GM23338 (cell line): Measurements from ENCODE around the gene SFXN5. TPM values are rescaled to one million over a fixed set of nuclear protein-coding genes. Genes with fewer than 3 reads are reported as not detected.

Source experiments
- ATAC-seq: fragments of 200-7000 bp; cut with Tn5 transposase; 3 replicates; pipeline ENCODE4 v1.9.1; 2020
- DNase-seq: peaks from one replicate; pipeline ENCODE4 v3.0.0-alpha.2; 2015; ENCODE audit warnings: low spot score
- H2AFZ ChIP-seq: fragments of 200-600 bp; sonication (generic); 2 replicates; pipeline ENCODE4 v1.8.0; 2016; ENCODE audit warnings: antibody characterized with exemption, mild to moderate bottlenecking, moderate library complexity
- H3F3A ChIP-seq: fragments of 200-600 bp; sonication (generic); replicated peaks from 2 replicates; pipeline ENCODE4 v1.8.0; 2017; ENCODE audit warnings: antibody characterized with exemption, mixed run types, low read depth
- H3K27ac ChIP-seq: fragments of 200-600 bp; sonication (generic); 2 replicates; pipeline ENCODE4 v1.6.1; 2016; ENCODE audit warnings: low read depth
- H3K27me3 ChIP-seq: fragments of 200-600 bp; sonication (generic); 2 replicates; pipeline ENCODE4 v1.8.0; 2016; ENCODE audit warnings: mild to moderate bottlenecking, mixed run types, moderate library complexity; ENCODE audit not compliant: insufficient read depth
- H3K36me3 ChIP-seq: fragments of 200-600 bp; sonication (generic); 2 replicates; pipeline ENCODE4 v1.8.0; 2016; ENCODE audit warnings: mild to moderate bottlenecking; ENCODE audit not compliant: insufficient read depth
- H3K4me1 ChIP-seq: fragments of 200-600 bp; sonication (generic); 2 replicates; pipeline ENCODE4 v1.8.0; 2016; ENCODE audit warnings: mild to moderate bottlenecking, moderate library complexity; ENCODE audit not compliant: insufficient read depth
- H3K4me2 ChIP-seq: fragments of 200-600 bp; sonication (generic); 2 replicates; pipeline ENCODE4 v1.7.1; 2017; ENCODE audit warnings: mixed run types
- H3K4me3 ChIP-seq: fragments of 200-600 bp; sonication (generic); 2 replicates; pipeline ENCODE4 v1.6.1; 2016; ENCODE audit warnings: mixed run types
- H3K79me2 ChIP-seq: fragments of 200-600 bp; sonication (generic); replicated peaks from 2 replicates; pipeline ENCODE4 v1.8.0; 2017; ENCODE audit warnings: mild to moderate bottlenecking; ENCODE audit not compliant: insufficient read depth
- H3K9me2 ChIP-seq: fragments of 200-600 bp; sonication (generic); 2 replicates; pipeline ENCODE4 v1.8.0; 2017; ENCODE audit not compliant: insufficient read depth
- H4K20me1 ChIP-seq: fragments of 200-600 bp; sonication (generic); replicated peaks from 2 replicates; pipeline ENCODE4 v1.8.0; 2017; ENCODE audit warnings: mild to moderate bottlenecking; ENCODE audit not compliant: insufficient read depth
- H3K27ac Mint-ChIP-seq: 2 replicates; pipeline ENCODE4 v1.8.0; 2020; ENCODE audit warnings: inconsistent platforms, mild to moderate bottlenecking, moderate library complexity, mixed read lengths
- H3K27me3 Mint-ChIP-seq: 3 replicates; pipeline ENCODE4 v1.8.0; 2022; ENCODE audit warnings: low read depth, mild to moderate bottlenecking, moderate library complexity, mixed read lengths, inconsistent platforms; ENCODE audit not compliant: insufficient read depth, poor library complexity
- H3K36me3 Mint-ChIP-seq: 3 replicates; pipeline ENCODE4 v1.8.0; 2021; ENCODE audit warnings: low read depth, mild to moderate bottlenecking, inconsistent platforms, moderate library complexity, mixed read lengths
- H3K4me1 Mint-ChIP-seq: 3 replicates; pipeline ENCODE4 v1.8.0; 2020; ENCODE audit warnings: mild to moderate bottlenecking, inconsistent platforms, mixed read lengths
- H3K4me3 Mint-ChIP-seq: 3 replicates; pipeline ENCODE4 v1.8.0; 2021; ENCODE audit warnings: moderate library complexity, mild to moderate bottlenecking, inconsistent platforms, mixed read lengths
- H3K9me3 Mint-ChIP-seq: 3 replicates; pipeline ENCODE4 v1.8.0; 2020; ENCODE audit warnings: moderate library complexity, mild to moderate bottlenecking, inconsistent platforms, mixed read lengths
- CREB1 ChIP-seq: fragments of 250-450 bp; sonication (Bioruptor Pico); IDR thresholded peaks from 2 replicates; pipeline ENCODE4 v1.5.0; 2020; ENCODE audit warnings: low read depth, mild to moderate bottlenecking, moderate library complexity
- CTCF ChIP-seq, 2 experiments: fragments of 200-600 bp in 1 of 2; sonication (generic) in 1 of 2; conservative IDR thresholded peaks; 2 replicates each; pipeline versions ENCODE4 v1.5.1 to v1.6.1; 2016 to 2017; ENCODE audit warnings: antibody characterized with exemption in 2 of 2, low read depth in 2 of 2, mild to moderate bottlenecking in 2 of 2, moderate library complexity in 1 of 2
- EZH2 ChIP-seq: fragments of 200-600 bp; sonication (generic); IDR thresholded peaks from one replicate; pipeline ENCODE4 v1.8.0; 2017; ENCODE audit warnings: antibody characterized with exemption, mild to moderate bottlenecking, low read depth; ENCODE audit not compliant: unreplicated experiment
- JUNB ChIP-seq: IDR thresholded peaks from one replicate; pipeline ENCODE4 v1.6.1; 2016; ENCODE audit warnings: antibody characterized with exemption; ENCODE audit not compliant: unreplicated experiment
- POLR2AphosphoS5 ChIP-seq: IDR thresholded peaks from 2 replicates; pipeline ENCODE4 v1.6.1; 2016; ENCODE audit warnings: antibody characterized with exemption, low read depth
- STAT1 ChIP-seq: IDR thresholded peaks from one replicate; pipeline ENCODE4 v1.6.1; 2016; ENCODE audit warnings: antibody characterized with exemption; ENCODE audit not compliant: unreplicated experiment
- ZNF462 ChIP-seq: fragments of 250-450 bp; sonication (Bioruptor Pico); IDR thresholded peaks from 2 replicates; pipeline ENCODE4 v1.5.0; 2020; ENCODE audit warnings: mild to moderate bottlenecking, moderate library complexity
- polyA plus RNA-seq: library from polyadenylated mRNA; unstranded; fragments of >200 nt; fragmentation: Nextera tagmentation; extraction: Ambion mirVana; gene quantifications from 2 replicates; pipeline ENCODE4 v1.2.1, GENCODE V29; 2016
- total RNA-seq: library from RNA; depleted of rRNA; stranded (reverse); fragments of >200 nt; shearing (Covaris generic); gene quantifications from 2 replicates; pipeline ENCODE4 v1.2.3, GENCODE V29; 2014

Gene SFXN5
- total and polyA plus RNA-seq, 2 experiments from 2014 or later: 23.6 to 25.8 TPM

GRCh38 chr2:72965770-72966450 is 105.6 kb downstream of the SFXN5 start (continued):
- TF ChIP-seq ZNF462 (CRISPR knock-in tag) (no peak), STAT1 (no peak), JUNB (no peak), POLR2AphosphoS5 (no peak), CREB1 (CRISPR knock-in tag) (no peak), CTCF (conservative IDR thresholded peaks at IDR 0.05; ENCODE audit: low read depth in 2 of 2) (no peak)

- no peak for DNase-seq
- H3K4me3 ChIP-seq: no peak overlapping the region
- ATAC-seq: no peak
- TF ChIP-seq EZH2: no peak
- H3K4me3 Mint-ChIP-seq: no peak overlapping the region; the same call in 2 of the 3 replicates
- H3K9me2 ChIP-seq: no peaks in the 10 kb centered on the region
- H2AFZ ChIP-seq: no peak overlapping the region
- no peak overlapping the region for H3K27ac Mint-ChIP-seq
- H3K27me3 ChIP-seq: no peaks in the 10 kb centered on the region
- no peak overlapping the region for H3K27ac ChIP-seq
- H3K36me3 ChIP-seq: no peaks in the 10 kb centered on the region
- peaks cover 24% of the 10 kb centered on the region for H3K27me3 Mint-ChIP-seq
- H3K79me2 ChIP-seq: no peaks in the 10 kb centered on the region
- H3K4me1 ChIP-seq: peaks cover 26% of the 10 kb centered on the region; the same call in 1 of the 2 replicates
- peaks cover 53% of the 10 kb centered on the region for H3K4me1 Mint-ChIP-seq
- H4K20me1 ChIP-seq: no peaks in the 10 kb centered on the region
- no peak overlapping the region for H3K4me2 ChIP-seq
- H3F3A ChIP-seq: no peaks in the 10 kb centered on the region
- H3K36me3 Mint-ChIP-seq: no peaks in the 10 kb centered on the region; the same call in 2 of the 3 replicates
- H3K9me3 Mint-ChIP-seq: no peaks in the 10 kb centered on the region
Measured at GRCh38 chr2:72965016-72965415, 106.5 kb downstream of the SFXN5 start.
